Small intestine (tissue), 7 donors: Measurements from ENCODE around the gene GPD1L. TPM values are rescaled to one million over a fixed set of nuclear protein-coding genes. Genes with fewer than 3 reads are reported as not detected.

Experiments used
- DNase-seq, 2 donors: peaks; one replicate each; pipeline versions ENCODE4 v3.0.0 to v3.0.0-alpha.2; 2013
- FAIRE-seq: peaks from 2 replicates; lab custom pipeline; 2012; peaks lifted over from hg19 to GRCh38; lab: Jason Lieb, UNC
- H3K27ac ChIP-seq, 3 donors: one replicate each; pipeline ENCODE4 v1.5.1; 2013; ENCODE audit warnings: low read length in 2 of 3, mild to moderate bottlenecking in 2 of 3, control low read depth in 1 of 3, inconsistent platforms in 1 of 3, low read depth in 1 of 3, moderate library complexity in 1 of 3
- H3K27me3 ChIP-seq, 3 donors: one replicate each; pipeline ENCODE4 v1.6.1; 2013; ENCODE audit warnings: low read length in 3 of 3, inconsistent platforms in 1 of 3; ENCODE audit not compliant: control insufficient read depth in 3 of 3, insufficient read depth in 3 of 3
- H3K36me3 ChIP-seq, 3 donors: one replicate each; pipeline ENCODE4 v1.6.1; 2013; ENCODE audit warnings: low read length in 3 of 3, inconsistent platforms in 1 of 3, low read depth in 1 of 3, mild to moderate bottlenecking in 1 of 3, moderate library complexity in 1 of 3; ENCODE audit not compliant: control insufficient read depth in 3 of 3, insufficient read depth in 2 of 3
- H3K4me1 ChIP-seq, 3 donors: one replicate each; pipeline ENCODE4 v1.6.1; 2013; ENCODE audit warnings: low read length in 2 of 3, inconsistent platforms in 1 of 3, low read depth in 1 of 3, mild to moderate bottlenecking in 1 of 3, moderate library complexity in 1 of 3; ENCODE audit not compliant: control insufficient read depth in 3 of 3, insufficient read depth in 2 of 3
- H3K4me3 ChIP-seq, 3 donors: one replicate each; pipeline ENCODE4 v1.5.1; 2013; ENCODE audit warnings: low read length in 3 of 3, control low read depth in 1 of 3, inconsistent platforms in 1 of 3, low read depth in 1 of 3, mild to moderate bottlenecking in 1 of 3, moderate library complexity in 1 of 3
- H3K9me3 ChIP-seq, 2 donors: one replicate each; pipeline ENCODE4 v1.6.1; 2013; ENCODE audit warnings: low read depth in 1 of 2, low read length in 1 of 2; ENCODE audit not compliant: control insufficient read depth in 2 of 2, insufficient read depth in 1 of 2
- WGBS, 3 donors: extraction: QIAGEN DNeasy Blood & Tissue Kit; methylation state at CpG; one replicate each; pipeline ENCODE4 v1.1.7; 2013; 5-methylcytosine and 5-hydroxymethylcytosine counted together
- polyA plus RNA-seq, 4 donors: library from polyadenylated mRNA; stranded (reverse) in 3 of 4; unstranded in 1 of 4; fragments of 200-250 nt in 3 of 4; fragments of 120-200 nt in 1 of 4; gene quantifications; one replicate each; pipeline versions ENCODE4 v1.2.1 to v1.2.3, GENCODE V29; 2013
- donor health status: healthy with polysubstance abuse.
- donor health status: control.
- donor health status: control.
- donor health status: Bipolar disorder and iron deficiency.
- donor health status: healthy.

GPD1L gene
- polyA plus RNA-seq, 4 donors, result 15.0 to 58.1 (median 27.3) TPM

DNA sequence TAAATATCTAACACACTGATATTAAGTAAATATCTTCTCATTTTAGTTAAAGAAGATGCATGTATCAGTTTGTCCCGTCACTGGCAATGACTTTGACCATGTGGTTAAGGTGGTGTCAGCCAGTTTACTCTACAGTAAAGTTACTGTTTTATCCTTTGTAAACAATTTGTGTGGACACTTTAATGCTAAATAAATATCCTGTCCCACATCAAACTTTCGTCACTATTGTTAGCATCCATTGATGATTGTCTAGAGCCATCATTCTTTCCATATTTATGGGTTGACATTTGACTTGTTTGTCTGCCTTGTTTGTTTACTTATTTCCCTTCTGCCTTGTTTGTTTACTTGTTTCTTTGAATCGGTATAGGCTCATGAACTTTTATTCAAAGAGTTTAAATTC, 11.0 kb upstream of the GPD1L start:
- 50 to 80% (median 60%) methylated on average over 3 of the region's 3 CpGs for whole genome bisulfite sequencing, 3 donors
- Histone ChIP-seq H3K4me3 (no peak overlapping the region), H3K9me3 (peaks cover 0 to 3% of the 10 kb centered on the region in 2 donors), H3K27me3 (peaks cover 0 to 4% (median 0%) of the 10 kb centered on the region in 3 donors), H3K27ac (no peak overlapping the region), H3K4me1 (no peaks in the 10 kb centered on the region), H3K36me3 (no peaks in the 10 kb centered on the region)
- FAIRE-seq (no peak), DNase-seq (no peak)

DNA sequence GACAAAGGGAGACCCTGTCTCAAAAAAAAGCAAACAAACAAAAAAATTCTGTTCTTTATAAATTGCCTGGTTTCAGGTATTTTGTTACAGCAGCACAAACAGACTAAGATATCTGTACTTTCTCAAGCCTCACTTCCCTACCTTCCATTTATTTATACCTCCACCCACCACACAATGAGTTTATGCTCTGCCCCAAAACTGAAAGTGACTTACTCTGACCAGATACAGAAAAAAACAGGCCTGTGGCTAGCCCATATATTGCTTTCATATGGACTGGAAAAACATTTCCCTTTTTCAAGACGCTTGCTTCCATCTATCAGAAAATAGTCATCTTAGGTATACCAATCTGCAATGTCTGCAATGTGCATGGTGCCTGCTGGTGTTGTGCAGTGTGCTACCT, 8.7 kb upstream of the GPD1L start:
- H3K4me1 ChIP-seq, result no peaks in the 10 kb centered on the region

DNA sequence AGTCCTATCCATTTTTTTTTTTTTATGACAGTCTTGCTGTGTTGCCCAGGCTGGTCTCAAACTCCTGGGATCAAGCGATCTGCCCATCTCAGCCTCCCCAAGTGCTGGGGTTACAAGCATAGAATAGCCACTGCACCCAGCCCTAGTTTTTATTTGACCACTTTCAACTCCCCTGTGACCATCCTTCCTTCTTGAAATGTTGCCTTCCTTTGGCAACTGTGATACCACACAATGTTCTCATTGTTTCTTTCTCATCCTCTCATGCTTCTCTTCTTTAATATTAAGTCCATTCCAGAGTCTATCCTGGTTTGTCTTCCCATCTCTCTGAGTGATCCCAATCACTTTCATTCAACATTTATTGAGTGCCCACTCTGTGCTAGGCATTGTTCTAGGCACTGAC, 7.9 kb upstream of the GPD1L start:
- H3K4me3 ChIP-seq, result no peak overlapping the region
- H3K27me3 ChIP-seq, result peaks cover 0 to 2% (median 0%) of the 10 kb centered on the region in 3 donors
- FAIRE-seq, result no peak
- H3K4me1 ChIP-seq, result no peaks in the 10 kb centered on the region
- peaks cover 0 to 30% of the 10 kb centered on the region in 2 donors for H3K9me3 ChIP-seq
- no peak overlapping the region for H3K27ac ChIP-seq
- H3K36me3 ChIP-seq, result no peaks in the 10 kb centered on the region
- WGBS, 3 donors, result 98 to 100% (median 100%) methylated on average over 1 of the region's 1 CpG
- no peak for DNase-seq

More for the DNA sequence above, 8.7 kb upstream of the GPD1L start:
- FAIRE-seq, result no peak
- no peak for DNase-seq
- 75 to 86% (median 84%) methylated on average over 1 of the region's 1 CpG for WGBS, 3 donors
- peaks cover 0 to 3% (median 0%) of the 10 kb centered on the region in 3 donors for H3K27me3 ChIP-seq
- no peak overlapping the region for H3K27ac ChIP-seq
- H3K36me3 ChIP-seq, result no peaks in the 10 kb centered on the region
- H3K4me3 ChIP-seq, result no peak overlapping the region
- peaks cover 0 to 22% of the 10 kb centered on the region in 2 donors for H3K9me3 ChIP-seq

DNA sequence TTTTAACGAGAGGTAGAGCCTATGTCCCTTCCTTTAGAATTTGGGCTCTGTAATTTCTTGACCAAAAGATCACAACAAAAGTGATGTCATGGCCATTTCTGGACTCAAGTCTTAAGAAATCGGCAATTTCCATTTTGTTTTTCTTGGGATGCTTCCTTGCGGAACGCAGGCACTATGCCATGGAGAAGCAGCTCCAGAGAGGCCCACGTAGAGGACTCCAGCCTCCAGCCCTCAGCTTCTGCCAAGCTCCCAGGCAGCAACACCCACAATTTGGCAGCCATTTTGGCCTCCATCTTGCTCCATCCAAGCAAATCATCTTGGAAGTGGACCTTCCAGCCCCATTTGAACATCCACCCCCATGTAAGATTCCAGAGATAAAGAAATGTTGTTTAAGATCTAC, 6.0 kb upstream of the GPD1L start:
- Histone ChIP-seq H3K27ac (no peak overlapping the region), H3K4me1 (no peaks in the 10 kb centered on the region), H3K9me3 (peaks cover 0 to 36% of the 10 kb centered on the region in 2 donors), H3K4me3 (no peak overlapping the region), H3K27me3 (no peaks in the 10 kb centered on the region), H3K36me3 (no peaks in the 10 kb centered on the region)
- 86 to 93% (median 89%) methylated on average over 5 of the region's 5 CpGs for WGBS, 3 donors
- DNase-seq (no peak), FAIRE-seq (no peak)

DNA sequence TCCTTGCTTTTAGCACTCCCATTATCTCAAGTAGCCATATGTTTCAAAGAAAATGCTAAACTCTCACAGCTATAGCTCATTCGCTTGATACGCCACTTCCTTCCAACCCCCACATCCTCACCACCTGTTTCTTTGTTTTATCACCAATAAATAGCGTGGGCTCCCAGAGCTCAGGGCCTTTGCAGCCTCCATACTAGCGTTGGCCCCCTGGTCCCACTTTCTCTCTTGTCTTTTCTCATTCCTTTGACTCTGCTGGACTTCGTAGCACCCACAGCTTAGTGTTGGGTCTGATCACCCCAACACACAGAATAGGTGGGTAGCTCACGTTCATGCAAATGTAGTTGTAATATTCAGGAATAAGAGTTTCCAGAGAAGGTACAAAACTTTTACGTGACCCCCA, 4.1 kb upstream of the GPD1L start:
- H3K27ac ChIP-seq, result no peak overlapping the region
- no peaks in the 10 kb centered on the region for H3K27me3 ChIP-seq
- DNase-seq (no peak), FAIRE-seq (no peak)
- no peaks in the 10 kb centered on the region for H3K36me3 ChIP-seq
- WGBS, 3 donors, result 88 to 93% (median 88%) methylated on average over 7 of the region's 7 CpGs
- H3K4me3 ChIP-seq, result no peak overlapping the region
- peaks cover 0 to 4% (median 4%) of the 10 kb centered on the region in 3 donors for H3K4me1 ChIP-seq
- H3K9me3 ChIP-seq, result peaks cover 0 to 36% of the 10 kb centered on the region in 2 donors

DNA sequence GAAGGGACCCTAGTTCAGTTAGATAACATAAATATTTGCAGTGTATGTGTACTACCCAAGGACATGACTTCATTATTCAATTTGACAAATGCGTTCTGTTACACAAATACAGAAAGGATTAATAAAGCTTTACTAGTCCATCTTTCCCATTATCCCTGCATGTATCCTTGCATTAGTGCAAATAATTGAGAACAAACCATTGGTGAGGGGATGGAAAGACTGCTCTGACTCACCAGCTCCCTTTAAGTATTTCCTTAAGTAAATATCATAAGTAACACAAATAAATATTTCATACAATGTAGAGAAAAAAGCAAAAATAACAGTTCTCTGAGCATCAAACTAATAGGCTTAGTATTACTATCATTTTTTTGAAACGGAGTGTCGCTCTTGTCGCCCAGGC, 1.9 kb upstream of the GPD1L start:
- no peaks in the 10 kb centered on the region for H3K36me3 ChIP-seq
- DNase-seq (no peak), FAIRE-seq (no peak)
- WGBS, 3 donors, result 96 to 99% (median 98%) methylated on average over 4 of the region's 4 CpGs
- H3K4me3 ChIP-seq, result no peak overlapping the region
- H3K9me3 ChIP-seq, result peaks cover 0 to 36% of the 10 kb centered on the region in 2 donors
- H3K27ac ChIP-seq, result no peak overlapping the region
- no peaks in the 10 kb centered on the region for H3K27me3 ChIP-seq
- H3K4me1 ChIP-seq, result peaks cover 3 to 12% (median 4%) of the 10 kb centered on the region in 3 donors

DNA sequence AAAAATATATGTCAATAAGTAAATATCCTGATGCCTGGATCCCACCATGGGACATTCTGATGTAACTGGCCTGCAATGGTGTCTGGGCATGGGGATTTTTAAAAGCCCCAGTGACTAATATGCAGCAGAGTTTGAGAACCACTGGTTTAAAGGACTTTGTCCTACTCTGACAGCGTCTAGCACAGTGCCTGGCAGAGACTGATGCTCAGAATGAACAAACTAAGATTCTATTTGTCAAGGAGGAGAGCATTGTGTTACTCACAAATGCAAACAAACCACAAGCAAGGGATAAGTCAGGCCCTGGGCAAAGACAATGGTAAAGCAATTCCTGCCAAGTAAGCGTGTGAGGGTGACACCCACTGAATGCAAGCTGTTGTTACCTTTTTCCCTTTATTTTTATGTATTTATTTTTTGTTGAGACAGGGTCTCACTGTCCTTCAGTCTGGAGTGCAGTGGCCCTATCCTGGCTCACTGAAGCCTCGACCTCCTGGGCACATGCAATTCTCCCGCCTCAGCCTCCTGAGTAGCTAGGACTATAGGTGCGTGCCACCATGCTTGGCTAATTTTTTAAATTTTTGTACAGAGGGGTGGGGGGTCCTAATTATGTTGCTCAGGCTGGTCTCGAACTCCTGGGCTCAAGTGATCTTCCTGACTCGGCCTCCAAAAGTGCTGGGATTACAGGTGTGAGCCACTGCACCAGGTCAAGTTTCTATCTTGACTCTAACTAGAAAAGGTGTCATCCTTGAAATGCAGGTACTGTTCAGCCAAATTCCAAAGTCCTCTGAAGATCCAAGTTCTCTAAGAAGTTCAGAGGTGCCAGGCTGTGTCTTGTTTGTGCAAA, 909 bp upstream of the GPD1L start:
- peak overlapping the region in 1 of 3 donors; percentile 69 for H3K27ac ChIP-seq
- WGBS, 3 donors, result 79 to 89% (median 85%) methylated on average over 7 of the region's 7 CpGs
- no peak for FAIRE-seq
- peak overlapping the region in 2 of 3 donors; percentile 4 to 33 for H3K4me3 ChIP-seq
- peaks cover 0 to 33% of the 10 kb centered on the region in 2 donors for H3K9me3 ChIP-seq
- H3K36me3 ChIP-seq, result no peaks in the 10 kb centered on the region
- peaks cover 3 to 12% (median 4%) of the 10 kb centered on the region in 3 donors for H3K4me1 ChIP-seq
- DNase-seq, result peak in 1 of 2 donors; percentile 39
- H3K27me3 ChIP-seq, result no peaks in the 10 kb centered on the region

DNA sequence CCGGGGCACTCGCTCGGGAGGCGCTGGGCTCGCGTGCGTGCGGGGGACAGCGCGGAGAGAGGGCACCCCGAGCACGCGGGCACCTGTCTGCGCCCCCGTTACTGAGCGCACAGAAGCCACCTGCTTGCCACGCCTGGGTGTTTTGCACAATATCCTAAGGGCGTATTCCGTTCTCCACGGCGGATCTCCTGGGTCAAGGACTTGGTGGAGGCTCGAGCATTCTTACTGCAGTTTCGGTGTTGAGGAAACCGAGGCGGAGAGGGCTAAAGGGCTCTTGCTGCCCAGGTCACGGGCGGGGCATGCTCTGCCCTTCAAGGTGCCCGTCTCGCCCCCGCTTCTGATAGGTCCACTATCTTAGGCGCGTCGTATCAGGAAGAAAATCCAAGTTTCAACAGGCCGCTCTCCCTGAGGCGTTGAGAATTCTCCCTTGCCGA, 526 bp downstream of the GPD1L start:
- H3K27ac ChIP-seq, result peak overlapping the region; percentile 5 to 92 (median 53)
- WGBS, 3 donors, result 0 to 4% (median 2%) methylated on average over 33 to 36 of the region's 36 CpGs

More for the DNA sequence above, 526 bp downstream of the GPD1L start:
- Histone ChIP-seq H3K36me3 (no peaks in the 10 kb centered on the region), H3K27me3 (no peaks in the 10 kb centered on the region), H3K9me3 (peaks cover 0 to 22% of the 10 kb centered on the region in 2 donors), H3K4me3 (peak overlapping the region; percentile 63 to 99 (median 84)), H3K4me1 (peaks cover 3 to 12% (median 4%) of the 10 kb centered on the region in 3 donors)
- DNase-seq, result peak; percentile 73 to 91
- no peak for FAIRE-seq
